Endothelial cell of hepatic sinusoid (primary cell): ENCODE data around the gene RENBP.

ENCODE experiments used
- in situ Hi-C: cut with HindIII; loops from 2 replicates; pipeline ENCODE4 v1.10.0; 2017; ENCODE audit warnings: low sequenced_read_pairs

The RENBP gene

GRCh38 chrX:153934762-153935325 lies 9.6 kb downstream of the RENBP start, which contains the start of gene NAA10:
Gene NAA10 (minus strand): TSS chrX:153935037. CDS start chrX:153934904, 133 bp downstream.
- in situ Hi-C loops = no loop called here

- in situ Hi-C loops = no loop called here
Observed at GRCh38 chrX:153934148-153934761, 10.2 kb downstream of the RENBP start.

GRCh38 chrX:153933748-153934147 lies 10.7 kb downstream of the RENBP start:
- in situ Hi-C loops = no loop called here

- in situ Hi-C loops = no loop called here
Observed at GRCh38 chrX:153932220-153932915, 12.1 kb downstream of the RENBP start.

GRCh38 chrX:153931748-153932147 lies 12.7 kb downstream of the RENBP start:
- in situ Hi-C loops = no loop called here

- in situ Hi-C loops = no loop called here
Observed at GRCh38 chrX:153931151-153931550, 13.3 kb downstream of the RENBP start.

GRCh38 chrX:153930011-153930910 lies 14.2 kb downstream of the RENBP start:
- in situ Hi-C loops = no loop called here

GRCh38 chrX:153929576-153929975 lies 14.9 kb downstream of the RENBP start:
- in situ Hi-C loops = no loop called here

- in situ Hi-C loops = no loop called here
Observed at GRCh38 chrX:153928846-153929245, 15.6 kb downstream of the RENBP start.

- in situ Hi-C loops = no loop called here
Observed at GRCh38 chrX:153927922-153928760, 16.3 kb downstream of the RENBP start.

- in situ Hi-C loops = no loop called here
Observed at GRCh38 chrX:153927672-153927921, 16.8 kb downstream of the RENBP start.

GRCh38 chrX:153926858-153927671 lies 17.4 kb downstream of the RENBP start:
- in situ Hi-C loops = no loop called here

- in situ Hi-C loops = no loop called here
Observed at GRCh38 chrX:153926552-153926857, 17.9 kb downstream of the RENBP start.

- in situ Hi-C loops = no loop called here
Observed at GRCh38 chrX:153925739-153926551, 18.5 kb downstream of the RENBP start, which contains the start of gene ARHGAP4. Gene ARHGAP4 (minus strand): TSS chrX:153926264. CDS start chrX:153926202, 62 bp downstream.

- in situ Hi-C loops = no loop called here
Observed at GRCh38 chrX:153925387-153925738, 19.1 kb downstream of the RENBP start.

- in situ Hi-C loops = no loop called here
Observed at GRCh38 chrX:153924149-153924861, 20.1 kb downstream of the RENBP start.

- in situ Hi-C loops = no loop called here
Observed at GRCh38 chrX:153922932-153923857, 21.2 kb downstream of the RENBP start.
